ENCODE data around the gene MCMBP. TPM values are rescaled to one million over a fixed set of nuclear protein-coding genes. Genes with fewer than 3 reads are reported as not detected.
A peak's percentile ranks its signal among the peaks of the same experiment; 100 is the strongest.

The MCMBP gene, protein sequence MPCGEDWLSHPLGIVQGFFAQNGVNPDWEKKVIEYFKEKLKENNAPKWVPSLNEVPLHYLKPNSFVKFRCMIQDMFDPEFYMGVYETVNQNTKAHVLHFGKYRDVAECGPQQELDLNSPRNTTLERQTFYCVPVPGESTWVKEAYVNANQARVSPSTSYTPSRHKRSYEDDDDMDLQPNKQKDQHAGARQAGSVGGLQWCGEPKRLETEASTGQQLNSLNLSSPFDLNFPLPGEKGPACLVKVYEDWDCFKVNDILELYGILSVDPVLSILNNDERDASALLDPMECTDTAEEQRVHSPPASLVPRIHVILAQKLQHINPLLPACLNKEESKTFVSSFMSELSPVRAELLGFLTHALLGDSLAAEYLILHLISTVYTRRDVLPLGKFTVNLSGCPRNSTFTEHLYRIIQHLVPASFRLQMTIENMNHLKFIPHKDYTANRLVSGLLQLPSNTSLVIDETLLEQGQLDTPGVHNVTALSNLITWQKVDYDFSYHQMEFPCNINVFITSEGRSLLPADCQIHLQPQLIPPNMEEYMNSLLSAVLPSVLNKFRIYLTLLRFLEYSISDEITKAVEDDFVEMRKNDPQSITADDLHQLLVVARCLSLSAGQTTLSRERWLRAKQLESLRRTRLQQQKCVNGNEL
- 24.5 TPM for total RNA-seq
- long read RNA-seq, full-length matches to known transcripts = 56 of 65 reads
- long read RNA-seq, partial matches to known transcripts = 3 of 65 reads
- long read RNA-seq, other reads (novel, unspliced or antisense) = 6 of 65 reads

DNA sequence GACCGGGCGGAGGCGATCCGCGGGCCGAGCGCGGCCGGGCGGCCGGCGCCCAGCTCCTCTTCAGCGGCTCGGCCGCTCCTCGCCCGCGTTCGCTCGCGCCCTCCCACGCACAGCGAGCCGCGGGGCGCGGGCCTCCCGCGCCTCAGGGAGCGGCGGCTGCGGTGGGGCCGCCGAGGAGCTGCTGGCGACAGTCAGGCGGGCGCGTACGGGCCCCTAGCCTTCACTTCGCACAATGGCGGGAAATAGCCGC, at the start of gene MCMBP:
MCMBP (minus strand) TSS at position 234 of the 250 bp plus-strand sequence. CDS start 259 bp downstream, outside the sequence.
- DNase-seq = no peak
- Histone ChIP-seq H3K27me3 (ENCODE audit: low read depth) (no peaks in the 10 kb centered on the region), H3K36me3 (no peaks in the 10 kb centered on the region), H3K9me3 (replicated peaks) (no peaks in the 10 kb centered on the region), H3K27ac (replicated peaks) (peak within 1 kb of the TSS; percentile 95), H3K4me3 (peak within 1 kb of the TSS; percentile 86), H3K4me1 (peaks cover 48% of the 10 kb centered on the region)
- intact Hi-C loops (cut with micrococcal nuclease) = no loop called here
- TF ChIP-seq, protein P1, sequence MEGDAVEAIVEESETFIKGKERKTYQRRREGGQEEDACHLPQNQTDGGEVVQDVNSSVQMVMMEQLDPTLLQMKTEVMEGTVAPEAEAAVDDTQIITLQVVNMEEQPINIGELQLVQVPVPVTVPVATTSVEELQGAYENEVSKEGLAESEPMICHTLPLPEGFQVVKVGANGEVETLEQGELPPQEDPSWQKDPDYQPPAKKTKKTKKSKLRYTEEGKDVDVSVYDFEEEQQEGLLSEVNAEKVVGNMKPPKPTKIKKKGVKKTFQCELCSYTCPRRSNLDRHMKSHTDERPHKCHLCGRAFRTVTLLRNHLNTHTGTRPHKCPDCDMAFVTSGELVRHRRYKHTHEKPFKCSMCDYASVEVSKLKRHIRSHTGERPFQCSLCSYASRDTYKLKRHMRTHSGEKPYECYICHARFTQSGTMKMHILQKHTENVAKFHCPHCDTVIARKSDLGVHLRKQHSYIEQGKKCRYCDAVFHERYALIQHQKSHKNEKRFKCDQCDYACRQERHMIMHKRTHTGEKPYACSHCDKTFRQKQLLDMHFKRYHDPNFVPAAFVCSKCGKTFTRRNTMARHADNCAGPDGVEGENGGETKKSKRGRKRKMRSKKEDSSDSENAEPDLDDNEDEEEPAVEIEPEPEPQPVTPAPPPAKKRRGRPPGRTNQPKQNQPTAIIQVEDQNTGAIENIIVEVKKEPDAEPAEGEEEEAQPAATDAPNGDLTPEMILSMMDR (IDR thresholded peaks at IDR 0.05; ENCODE audit: borderline replicate concordance) = no peak

DNA sequence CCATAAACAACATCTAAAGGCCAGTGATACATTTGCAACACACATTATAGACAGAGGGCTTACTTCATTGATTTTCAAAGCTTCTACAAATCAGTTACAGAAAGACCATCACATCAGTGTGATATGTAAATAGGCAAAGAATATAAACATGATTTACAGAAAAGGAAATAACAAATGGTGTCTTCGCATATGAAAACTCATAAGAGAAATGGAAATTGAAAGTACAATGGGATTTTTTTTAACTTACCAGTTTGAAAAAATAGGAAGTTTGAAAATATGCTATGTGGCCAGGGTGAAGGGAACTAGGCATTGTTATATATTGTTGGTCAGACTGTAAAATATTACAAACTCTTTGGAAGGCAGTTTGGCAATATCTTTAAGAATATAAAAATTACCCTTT, 47.2 kb upstream of the MCMBP start:
- TF ChIP-seq, protein P1 (IDR thresholded peaks at IDR 0.05; ENCODE audit: borderline replicate concordance) = no peak
- no peaks in the 10 kb centered on the region for H3K27me3 ChIP-seq (ENCODE audit: low read depth)
- intact Hi-C loops (cut with micrococcal nuclease) = no loop called here
- H3K4me3 ChIP-seq = no peak overlapping the region
- no peaks in the 10 kb centered on the region for H3K4me1 ChIP-seq
- no peak for DNase-seq
- no peak overlapping the region for H3K27ac ChIP-seq (replicated peaks)
- no peaks in the 10 kb centered on the region for H3K9me3 ChIP-seq (replicated peaks)
- H3K36me3 ChIP-seq = peaks cover 96% of the 10 kb centered on the region

DNA sequence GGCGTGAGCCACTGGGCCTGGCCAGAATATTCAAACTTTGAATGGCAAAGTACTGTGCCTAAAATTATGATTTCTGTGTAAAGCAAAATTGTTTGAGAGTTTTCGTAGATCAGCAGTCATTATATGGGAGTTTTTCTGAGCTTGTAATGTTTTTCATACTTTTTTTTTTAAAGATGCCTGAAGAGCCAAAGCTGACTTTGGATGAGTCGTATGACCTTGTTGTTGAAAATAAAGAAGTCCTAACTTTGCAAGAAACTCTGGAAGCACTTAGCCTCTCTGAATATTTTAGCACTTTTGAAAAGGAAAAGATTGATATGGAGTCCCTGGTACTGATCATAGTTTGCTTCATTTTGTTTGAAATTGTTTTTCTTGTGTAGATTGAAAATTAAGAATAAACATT, 46.6 kb upstream of the MCMBP start:
- intact Hi-C loops (cut with micrococcal nuclease) = no loop called here
- no peaks in the 10 kb centered on the region for H3K9me3 ChIP-seq (replicated peaks)
- H3K36me3 ChIP-seq = peaks cover 96% of the 10 kb centered on the region
- no peaks in the 10 kb centered on the region for H3K27me3 ChIP-seq (ENCODE audit: low read depth)
- DNase-seq = no peak
- TF ChIP-seq, protein P1 (IDR thresholded peaks at IDR 0.05; ENCODE audit: borderline replicate concordance) = no peak
- no peak overlapping the region for H3K4me3 ChIP-seq
- H3K4me1 ChIP-seq = no peaks in the 10 kb centered on the region
- no peak overlapping the region for H3K27ac ChIP-seq (replicated peaks)

DNA sequence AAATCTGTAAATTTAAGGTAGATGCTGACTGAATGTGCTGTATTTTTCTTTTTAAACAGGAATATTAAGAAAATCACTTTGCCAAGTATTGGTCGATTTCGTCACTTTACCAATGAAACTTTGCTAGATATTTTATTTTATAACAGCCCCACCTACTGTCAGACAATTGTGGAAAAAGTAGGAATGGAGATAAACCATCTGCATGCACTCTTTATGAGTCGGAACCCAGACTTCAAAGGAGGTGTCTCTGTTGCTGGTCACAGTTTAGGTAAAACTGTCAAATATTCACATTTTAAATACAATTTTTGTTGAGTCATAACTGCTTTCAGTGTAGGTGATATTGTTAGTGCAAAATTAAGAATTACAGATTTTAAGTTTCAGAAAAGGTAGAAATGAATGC, 45.1 kb upstream of the MCMBP start:
- no peak for DNase-seq
- Histone ChIP-seq H3K27me3 (ENCODE audit: low read depth) (no peaks in the 10 kb centered on the region), H3K36me3 (peaks cover 98% of the 10 kb centered on the region), H3K27ac (replicated peaks) (no peak overlapping the region), H3K4me1 (no peaks in the 10 kb centered on the region), H3K9me3 (replicated peaks) (no peaks in the 10 kb centered on the region), H3K4me3 (no peak overlapping the region)
- TF ChIP-seq, protein P1 (IDR thresholded peaks at IDR 0.05; ENCODE audit: borderline replicate concordance) = no peak
- intact Hi-C loops (cut with micrococcal nuclease) = no loop called here

DNA sequence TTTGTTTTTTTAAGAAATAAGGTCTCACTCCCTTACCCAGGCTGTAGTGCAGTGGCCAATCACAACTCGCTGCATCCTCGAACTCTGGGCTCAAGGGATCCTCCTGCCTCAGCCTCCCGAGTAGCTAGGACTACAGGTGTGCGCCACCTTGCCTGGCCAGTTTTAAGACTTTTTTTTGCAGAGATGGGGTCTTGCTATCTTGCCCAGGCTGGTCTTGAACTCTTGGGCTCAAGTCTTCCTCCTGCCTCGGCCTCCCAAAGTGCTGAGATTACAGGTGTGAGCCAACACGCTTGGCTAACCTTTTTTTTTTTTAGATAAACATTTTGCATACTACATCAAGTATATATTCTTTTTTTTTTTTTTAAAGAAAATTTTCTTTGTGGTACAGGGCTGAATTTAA, 38.0 kb upstream of the MCMBP start:
- Histone ChIP-seq H3K9me3 (replicated peaks) (no peaks in the 10 kb centered on the region), H3K27me3 (ENCODE audit: low read depth) (no peaks in the 10 kb centered on the region), H3K4me1 (no peaks in the 10 kb centered on the region), H3K36me3 (peaks cover 97% of the 10 kb centered on the region), H3K4me3 (no peak overlapping the region), H3K27ac (replicated peaks) (no peak overlapping the region)
- TF ChIP-seq, protein P1 (IDR thresholded peaks at IDR 0.05; ENCODE audit: borderline replicate concordance) = no peak
- intact Hi-C loops (cut with micrococcal nuclease) = no loop called here
- no peak for DNase-seq
